Measurements from ENCODE around the gene RPL36.

DNA sequence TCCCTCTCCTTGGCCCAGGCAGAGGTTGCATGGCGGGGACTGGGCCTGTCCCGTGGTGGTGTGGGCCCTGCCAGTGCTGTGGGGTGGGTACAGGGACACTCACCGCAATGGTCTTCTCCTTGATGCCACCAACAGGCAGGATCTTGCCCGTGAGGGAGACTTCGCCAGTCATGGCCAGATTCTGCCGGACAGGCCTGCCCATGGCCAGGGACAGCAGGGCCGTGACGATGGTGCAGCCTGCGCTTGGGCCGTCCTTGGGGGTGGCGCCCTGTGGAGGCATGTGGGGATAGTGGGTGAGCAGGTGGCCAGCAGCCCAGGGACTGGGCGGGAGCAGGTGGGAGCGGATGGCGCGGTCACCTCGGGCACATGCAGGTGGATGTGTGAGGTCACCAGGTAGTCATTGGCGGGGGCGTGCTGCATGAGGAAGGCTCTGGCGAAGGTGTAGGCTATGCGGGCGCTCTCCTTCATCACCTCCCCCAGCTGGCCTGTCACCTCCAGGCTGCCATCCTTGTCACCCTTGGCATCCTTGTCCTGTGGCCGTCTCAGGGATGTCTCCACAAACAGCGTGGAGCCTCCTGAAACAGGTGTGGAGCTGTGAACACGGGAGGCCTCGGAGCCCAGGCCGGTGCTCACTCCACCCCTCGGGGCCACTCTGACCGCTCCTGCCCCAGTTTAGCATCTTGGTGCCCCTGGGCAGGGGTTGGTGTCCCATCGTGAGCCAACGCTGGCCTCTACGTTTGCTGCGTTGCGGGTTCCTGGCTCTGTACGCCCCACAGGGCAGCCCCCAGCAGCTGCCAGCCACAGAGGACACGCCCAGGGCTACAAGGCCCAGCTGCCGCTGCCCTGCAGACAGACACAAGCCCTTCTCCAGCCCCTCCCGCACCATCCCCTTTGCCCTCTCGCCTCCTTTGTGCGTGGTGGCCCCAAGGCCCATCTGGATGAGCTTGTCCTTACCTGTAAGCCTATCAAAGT lies 3.4 kb downstream of the RPL36 start:
- TF ChIP-seq, protein P1, sequence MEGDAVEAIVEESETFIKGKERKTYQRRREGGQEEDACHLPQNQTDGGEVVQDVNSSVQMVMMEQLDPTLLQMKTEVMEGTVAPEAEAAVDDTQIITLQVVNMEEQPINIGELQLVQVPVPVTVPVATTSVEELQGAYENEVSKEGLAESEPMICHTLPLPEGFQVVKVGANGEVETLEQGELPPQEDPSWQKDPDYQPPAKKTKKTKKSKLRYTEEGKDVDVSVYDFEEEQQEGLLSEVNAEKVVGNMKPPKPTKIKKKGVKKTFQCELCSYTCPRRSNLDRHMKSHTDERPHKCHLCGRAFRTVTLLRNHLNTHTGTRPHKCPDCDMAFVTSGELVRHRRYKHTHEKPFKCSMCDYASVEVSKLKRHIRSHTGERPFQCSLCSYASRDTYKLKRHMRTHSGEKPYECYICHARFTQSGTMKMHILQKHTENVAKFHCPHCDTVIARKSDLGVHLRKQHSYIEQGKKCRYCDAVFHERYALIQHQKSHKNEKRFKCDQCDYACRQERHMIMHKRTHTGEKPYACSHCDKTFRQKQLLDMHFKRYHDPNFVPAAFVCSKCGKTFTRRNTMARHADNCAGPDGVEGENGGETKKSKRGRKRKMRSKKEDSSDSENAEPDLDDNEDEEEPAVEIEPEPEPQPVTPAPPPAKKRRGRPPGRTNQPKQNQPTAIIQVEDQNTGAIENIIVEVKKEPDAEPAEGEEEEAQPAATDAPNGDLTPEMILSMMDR (IDR thresholded peaks at IDR 0.05) = no peak
- TF ChIP-seq EZH2phosphoT487 (IDR thresholded peaks at IDR 0.05) = no peak

Measured in neural progenitor cell (in vitro differentiated cells).